ENCODE data around the gene AAK1. TPM values are rescaled to one million over a fixed set of nuclear protein-coding genes. Genes with fewer than 3 reads are reported as not detected.

The AAK1 gene
- total and polyA plus RNA-seq, 3 experiments from 2014 or later, result 71.7 to 114 (median 74.0) TPM

GRCh38 chr2:69514819-69515218 is 128.7 kb downstream of the AAK1 start:
- CTCF ChIA-PET, result no interaction called here

GRCh38 chr2:69514406-69514805 is 129.1 kb downstream of the AAK1 start:
- Mint-ChIP-seq H3K27ac (peak overlapping the region in 5 of 8 donors; percentile 1 to 81 (median 70)), H3K4me3 (no peak overlapping the region)
- H3K4me3 ChIP-seq (ENCODE audit: low read length), result no peak overlapping the region

More at GRCh38 chr2:69514819-69515218, 128.7 kb downstream of the AAK1 start:
- Histone ChIP-seq H3K9me3 (ENCODE audit: low read length) (no peaks in the 10 kb centered on the region), H3K36me3 (ENCODE audit: insufficient read depth, low read length) (peaks cover 79% of the 10 kb centered on the region), H3K27ac (ENCODE audit: low read depth, low read length) (no peak overlapping the region), H3K4me3 (ENCODE audit: low read length) (no peak overlapping the region), H3K27me3 (ENCODE audit: insufficient read depth, low read length, poor library complexity, severe bottlenecking) (no peaks in the 10 kb centered on the region), H3K4me1 (ENCODE audit: insufficient read depth, low read length) (no peaks in the 10 kb centered on the region)
- Mint-ChIP-seq H3K9me3 (no peaks in the 10 kb centered on the region), H3K36me3 (peaks cover 22 to 96% (median 59%) of the 10 kb centered on the region in 3 donors), H3K27me3 (no peaks in the 10 kb centered on the region), H3K4me1 (peaks cover 7 to 14% (median 11%) of the 10 kb centered on the region in 3 donors), H3K4me3 (no peak overlapping the region), H3K27ac (peak overlapping the region in 5 of 8 donors; percentile 1 to 81 (median 70))
- no peak for DNase-seq
- POLR2A ChIA-PET, result interaction anchor here (0.6 kb wide), 1 partner anchor 777 kb away, joined by 5 read pairs; no protein-coding TSS in a partner anchor

GRCh38 chr2:69512446-69512845 is 131.1 kb downstream of the AAK1 start:
- ChIA-PET CTCF (no interaction called here), POLR2A (no interaction called here)
- Mint-ChIP-seq H3K9me3 (no peaks in the 10 kb centered on the region), H3K4me3 (no peak overlapping the region), H3K36me3 (peaks cover 29 to 97% (median 66%) of the 10 kb centered on the region in 3 donors), H3K4me1 (peaks cover 11 to 18% (median 12%) of the 10 kb centered on the region in 3 donors), H3K27ac (peak overlapping the region in 6 of 8 donors; percentile 10 to 85 (median 52)), H3K27me3 (no peaks in the 10 kb centered on the region)
- no peak for DNase-seq
- H3K4me3 ChIP-seq (ENCODE audit: low read length), result no peak overlapping the region
- H3K9me3 ChIP-seq (ENCODE audit: low read length), result no peaks in the 10 kb centered on the region
- H3K27me3 ChIP-seq (ENCODE audit: insufficient read depth, low read length, poor library complexity, severe bottlenecking), result no peaks in the 10 kb centered on the region
- peaks cover 84% of the 10 kb centered on the region for H3K36me3 ChIP-seq (ENCODE audit: insufficient read depth, low read length)
- no peak overlapping the region for H3K27ac ChIP-seq (ENCODE audit: low read depth, low read length)
- no peaks in the 10 kb centered on the region for H3K4me1 ChIP-seq (ENCODE audit: insufficient read depth, low read length)

More at GRCh38 chr2:69514406-69514805, 129.1 kb downstream of the AAK1 start:
- no peaks in the 10 kb centered on the region for H3K9me3 Mint-ChIP-seq
- ChIA-PET POLR2A (interaction anchor here (0.6 kb wide), 1 partner anchor 777 kb away, joined by 5 read pairs; no protein-coding TSS in a partner anchor), CTCF (interaction anchor here (0.8 kb wide), 1 partner anchor 50 kb away, joined by 3 read pairs; no protein-coding TSS in a partner anchor)
- no peaks in the 10 kb centered on the region for H3K9me3 ChIP-seq (ENCODE audit: low read length)
- H3K27me3 Mint-ChIP-seq, result no peaks in the 10 kb centered on the region
- no peak overlapping the region for H3K27ac ChIP-seq (ENCODE audit: low read depth, low read length)
- no peak for DNase-seq
- peaks cover 79% of the 10 kb centered on the region for H3K36me3 ChIP-seq (ENCODE audit: insufficient read depth, low read length)
- no peaks in the 10 kb centered on the region for H3K4me1 ChIP-seq (ENCODE audit: insufficient read depth, low read length)
- peaks cover 24 to 96% (median 62%) of the 10 kb centered on the region in 3 donors for H3K36me3 Mint-ChIP-seq
- H3K4me1 Mint-ChIP-seq, result peaks cover 10 to 11% (median 11%) of the 10 kb centered on the region in 3 donors
- no peaks in the 10 kb centered on the region for H3K27me3 ChIP-seq (ENCODE audit: insufficient read depth, low read length, poor library complexity, severe bottlenecking)

GRCh38 chr2:69510204-69510603 is 133.3 kb downstream of the AAK1 start:
- Mint-ChIP-seq H3K9me3 (no peaks in the 10 kb centered on the region), H3K27ac (peak overlapping the region in 4 of 8 donors; percentile 23 to 71 (median 42)), H3K36me3 (peaks cover 39 to 97% (median 66%) of the 10 kb centered on the region in 3 donors), H3K4me3 (no peak overlapping the region), H3K4me1 (peaks cover 12 to 23% (median 15%) of the 10 kb centered on the region in 3 donors), H3K27me3 (no peaks in the 10 kb centered on the region)
- no peaks in the 10 kb centered on the region for H3K27me3 ChIP-seq (ENCODE audit: insufficient read depth, low read length, poor library complexity, severe bottlenecking)
- no peak for DNase-seq
- H3K4me3 ChIP-seq (ENCODE audit: low read length), result no peak overlapping the region
- H3K27ac ChIP-seq (ENCODE audit: low read depth, low read length), result no peak overlapping the region
- peaks cover 88% of the 10 kb centered on the region for H3K36me3 ChIP-seq (ENCODE audit: insufficient read depth, low read length)
- ChIA-PET CTCF (interaction anchor here (0.6 to 0.7 kb wide), 2 partner anchors 32 to 660 kb away, joined by 3 read pairs; no protein-coding TSS in a partner anchor), POLR2A (no interaction called here)
- H3K9me3 ChIP-seq (ENCODE audit: low read length), result no peaks in the 10 kb centered on the region
- no peaks in the 10 kb centered on the region for H3K4me1 ChIP-seq (ENCODE audit: insufficient read depth, low read length)

GRCh38 chr2:69509750-69510140 is 133.8 kb downstream of the AAK1 start:
- no peaks in the 10 kb centered on the region for H3K27me3 Mint-ChIP-seq

GRCh38 chr2:69509011-69509749 is 134.4 kb downstream of the AAK1 start:
- peaks cover 39 to 95% (median 60%) of the 10 kb centered on the region in 3 donors for H3K36me3 Mint-ChIP-seq
- peaks cover 12 to 23% (median 13%) of the 10 kb centered on the region in 3 donors for H3K4me1 Mint-ChIP-seq
- no peaks in the 10 kb centered on the region for H3K27me3 Mint-ChIP-seq
- H3K27me3 ChIP-seq (ENCODE audit: insufficient read depth, low read length, poor library complexity, severe bottlenecking), result no peaks in the 10 kb centered on the region
- H3K27ac ChIP-seq (ENCODE audit: low read depth, low read length), result no peak overlapping the region
- H3K4me3 ChIP-seq (ENCODE audit: low read length), result no peak overlapping the region
- no peaks in the 10 kb centered on the region for H3K9me3 Mint-ChIP-seq
- CTCF ChIA-PET, result no interaction called here
- DNase-seq, result no peak
- H3K4me1 ChIP-seq (ENCODE audit: insufficient read depth, low read length), result no peaks in the 10 kb centered on the region
- H3K27ac Mint-ChIP-seq, result peak overlapping the region in 4 of 8 donors; percentile 0 to 92 (median 32)
- H3K36me3 ChIP-seq (ENCODE audit: insufficient read depth, low read length), result peaks cover 78% of the 10 kb centered on the region
- no peak overlapping the region for H3K4me3 Mint-ChIP-seq
- POLR2A ChIA-PET, result no interaction called here
- H3K9me3 ChIP-seq (ENCODE audit: low read length), result no peaks in the 10 kb centered on the region

More at GRCh38 chr2:69509750-69510140, 133.8 kb downstream of the AAK1 start:
- peaks cover 39 to 95% (median 65%) of the 10 kb centered on the region in 3 donors for H3K36me3 Mint-ChIP-seq
- H3K27ac ChIP-seq (ENCODE audit: low read depth, low read length), result no peak overlapping the region
- H3K4me1 ChIP-seq (ENCODE audit: insufficient read depth, low read length), result no peaks in the 10 kb centered on the region
- no peak for DNase-seq
- H3K4me3 Mint-ChIP-seq, result no peak overlapping the region
- no peak overlapping the region for H3K4me3 ChIP-seq (ENCODE audit: low read length)
- no peaks in the 10 kb centered on the region for H3K27me3 ChIP-seq (ENCODE audit: insufficient read depth, low read length, poor library complexity, severe bottlenecking)
- no peaks in the 10 kb centered on the region for H3K9me3 Mint-ChIP-seq
- peaks cover 84% of the 10 kb centered on the region for H3K36me3 ChIP-seq (ENCODE audit: insufficient read depth, low read length)
- H3K4me1 Mint-ChIP-seq, result peaks cover 12 to 23% (median 15%) of the 10 kb centered on the region in 3 donors
- POLR2A ChIA-PET, result no interaction called here
- H3K27ac Mint-ChIP-seq, result peak overlapping the region in 2 of 8 donors; percentile 7 to 71
- H3K9me3 ChIP-seq (ENCODE audit: low read length), result no peaks in the 10 kb centered on the region
- CTCF ChIA-PET, result no interaction called here

- H3K4me3 Mint-ChIP-seq, result no peak overlapping the region
- POLR2A ChIA-PET, result no interaction called here
Observed at GRCh38 chr2:69505710-69506109, 137.8 kb downstream of the AAK1 start.

GRCh38 chr2:69501301-69501700 is 142.2 kb downstream of the AAK1 start:
- Histone ChIP-seq H3K4me1 (ENCODE audit: insufficient read depth, low read length) (peaks cover 15% of the 10 kb centered on the region), H3K9me3 (ENCODE audit: low read length) (no peaks in the 10 kb centered on the region), H3K36me3 (ENCODE audit: insufficient read depth, low read length) (peaks cover 21% of the 10 kb centered on the region), H3K27ac (ENCODE audit: low read depth, low read length) (no peak overlapping the region), H3K4me3 (ENCODE audit: low read length) (no peak overlapping the region), H3K27me3 (ENCODE audit: insufficient read depth, low read length, poor library complexity, severe bottlenecking) (no peaks in the 10 kb centered on the region)
- ChIA-PET POLR2A (interaction anchor here (0.6 kb wide), 1 partner anchor 309 kb away, joined by 3 read pairs; no protein-coding TSS in a partner anchor), CTCF (no interaction called here)
- Mint-ChIP-seq H3K4me3 (no peak overlapping the region), H3K36me3 (peaks cover 4 to 81% (median 21%) of the 10 kb centered on the region in 3 donors), H3K27ac (peak overlapping the region in 2 of 8 donors; percentile 33 to 57), H3K9me3 (no peaks in the 10 kb centered on the region), H3K4me1 (peaks cover 7 to 15% (median 8%) of the 10 kb centered on the region in 3 donors), H3K27me3 (peaks cover 0 to 1% of the 10 kb centered on the region in 2 donors)
- DNase-seq, result no peak

More at GRCh38 chr2:69505710-69506109, 137.8 kb downstream of the AAK1 start:
- Mint-ChIP-seq H3K9me3 (no peaks in the 10 kb centered on the region), H3K4me1 (peaks cover 10 to 23% (median 11%) of the 10 kb centered on the region in 3 donors), H3K36me3 (peaks cover 26 to 86% (median 35%) of the 10 kb centered on the region in 3 donors), H3K27ac (peak overlapping the region in 4 of 8 donors; percentile 4 to 64 (median 31)), H3K27me3 (no peaks in the 10 kb centered on the region)
- H3K27ac ChIP-seq (ENCODE audit: low read depth, low read length), result no peak overlapping the region
- H3K9me3 ChIP-seq (ENCODE audit: low read length), result no peaks in the 10 kb centered on the region
- H3K4me1 ChIP-seq (ENCODE audit: insufficient read depth, low read length), result peaks cover 6% of the 10 kb centered on the region
- CTCF ChIA-PET, result no interaction called here
- H3K36me3 ChIP-seq (ENCODE audit: insufficient read depth, low read length), result peaks cover 48% of the 10 kb centered on the region
- no peaks in the 10 kb centered on the region for H3K27me3 ChIP-seq (ENCODE audit: insufficient read depth, low read length, poor library complexity, severe bottlenecking)
- DNase-seq, result no peak
- H3K4me3 ChIP-seq (ENCODE audit: low read length), result no peak overlapping the region
